Ovary (tissue), 3 donors: ENCODE measurements around the gene NLK.

Experiments used
- EP300 ChIP-seq: sonication (generic); formaldehyde crosslinking; IDR thresholded peaks from one replicate; pipeline ENCODE4 v1.6.1; 2017; ENCODE audit warnings: antibody characterized with exemption
- POLR2A ChIP-seq: fragments of 450-650 bp; IDR thresholded peaks from one replicate; pipeline ENCODE4 v1.6.1; 2017; ENCODE audit warnings: antibody characterized with exemption, mild to moderate bottlenecking, moderate library complexity
- TF ChIP-seq, protein P1 (sequence below), 3 donors: fragments of 450-650 bp in 2 of 3; fragments of 200-600 bp in 1 of 3; IDR thresholded peaks; one replicate each; pipeline versions ENCODE4 v1.5.1 to v1.8.0; 2016 to 2022; ENCODE audit warnings: antibody characterized with exemption in 3 of 3, mild to moderate bottlenecking in 1 of 3
- donor health status: DM: no; HTN: no; CAD: no.

DNA sequence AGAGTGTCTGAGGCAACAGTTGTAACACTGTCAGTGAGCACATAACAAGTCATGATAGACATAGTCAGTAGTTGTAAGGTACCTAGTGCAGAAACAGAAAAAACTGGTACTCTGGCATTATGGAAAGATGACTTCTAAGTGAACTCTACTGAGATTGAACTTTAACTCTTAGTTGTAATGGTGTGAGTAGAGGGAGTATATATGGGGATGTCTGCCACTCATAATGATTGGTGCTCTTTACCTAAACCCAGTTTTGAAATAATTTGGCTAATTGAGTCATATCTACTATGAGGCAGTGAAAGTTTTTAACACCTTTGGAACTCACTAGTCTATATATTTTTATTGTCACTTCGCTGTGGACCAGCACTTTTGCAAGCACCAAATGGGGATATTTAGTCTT, 6.6 kb downstream of the NLK start:
- TF ChIP-seq, protein P1, sequence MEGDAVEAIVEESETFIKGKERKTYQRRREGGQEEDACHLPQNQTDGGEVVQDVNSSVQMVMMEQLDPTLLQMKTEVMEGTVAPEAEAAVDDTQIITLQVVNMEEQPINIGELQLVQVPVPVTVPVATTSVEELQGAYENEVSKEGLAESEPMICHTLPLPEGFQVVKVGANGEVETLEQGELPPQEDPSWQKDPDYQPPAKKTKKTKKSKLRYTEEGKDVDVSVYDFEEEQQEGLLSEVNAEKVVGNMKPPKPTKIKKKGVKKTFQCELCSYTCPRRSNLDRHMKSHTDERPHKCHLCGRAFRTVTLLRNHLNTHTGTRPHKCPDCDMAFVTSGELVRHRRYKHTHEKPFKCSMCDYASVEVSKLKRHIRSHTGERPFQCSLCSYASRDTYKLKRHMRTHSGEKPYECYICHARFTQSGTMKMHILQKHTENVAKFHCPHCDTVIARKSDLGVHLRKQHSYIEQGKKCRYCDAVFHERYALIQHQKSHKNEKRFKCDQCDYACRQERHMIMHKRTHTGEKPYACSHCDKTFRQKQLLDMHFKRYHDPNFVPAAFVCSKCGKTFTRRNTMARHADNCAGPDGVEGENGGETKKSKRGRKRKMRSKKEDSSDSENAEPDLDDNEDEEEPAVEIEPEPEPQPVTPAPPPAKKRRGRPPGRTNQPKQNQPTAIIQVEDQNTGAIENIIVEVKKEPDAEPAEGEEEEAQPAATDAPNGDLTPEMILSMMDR (IDR thresholded peaks at IDR 0.05) = no peak
- TF ChIP-seq EP300 = no peak
- TF ChIP-seq POLR2A = no peak
